HG03442 (cell line): Measurements from ENCODE around the gene TRIM72.
"Not testable (repeated sequence)": the region's sequence is repeated elsewhere in the genome, so short reads cannot be mapped to it uniquely, and the experiment has no call there.

Experiments
- ATAC-seq: cut with Tn5 transposase; IDR thresholded peaks from one replicate; pipeline ENCODE4 v1.9.1; 2021; ENCODE audit warnings: mild to moderate bottlenecking, moderate library complexity; ENCODE audit not compliant: unreplicated experiment

Gene TRIM72

GRCh38 chr16:31213877-31214707 is at the start of gene TRIM72:
Gene TRIM72 (plus strand): TSS chr16:31214119. CDS start chr16:31214739, 620 bp downstream.
- no peak for ATAC-seq

GRCh38 chr16:31167315-31167714 is 46.6 kb upstream of the TRIM72 start:
- no peak for ATAC-seq

GRCh38 chr16:31168848-31169247 is 45.1 kb upstream of the TRIM72 start:
- ATAC-seq, result no peak

- not testable (repeated sequence) for ATAC-seq
These were observed 43.9 kb upstream of the TRIM72 start for GRCh38 chr16:31170048-31170447.

- no peak for ATAC-seq
These were observed 36.8 kb upstream of the TRIM72 start for GRCh38 chr16:31177136-31177535.

- no peak for ATAC-seq
These were observed 34.6 kb upstream of the TRIM72 start for GRCh38 chr16:31179219-31179746.

GRCh38 chr16:31179747-31180459 is 34.0 kb upstream of the TRIM72 start, which contains the start of gene FUS:
Gene FUS (plus strand): TSS chr16:31180139. CDS start chr16:31180215, 76 bp downstream.
- ATAC-seq, result peak; percentile 42

- no peak for ATAC-seq
These were observed 32.7 kb upstream of the TRIM72 start for GRCh38 chr16:31181102-31181830.

GRCh38 chr16:31182391-31182790 is 31.5 kb upstream of the TRIM72 start:
- no peak for ATAC-seq

- no peak for ATAC-seq
These were observed 30.2 kb upstream of the TRIM72 start for GRCh38 chr16:31183432-31184428.

GRCh38 chr16:31184888-31185287 is 29.0 kb upstream of the TRIM72 start:
- ATAC-seq, result no peak

- no peak for ATAC-seq
These were observed 28.6 kb upstream of the TRIM72 start for GRCh38 chr16:31185339-31185738.

- no peak for ATAC-seq
These were observed 27.7 kb upstream of the TRIM72 start for GRCh38 chr16:31186176-31186575.

GRCh38 chr16:31186930-31187807 is 26.8 kb upstream of the TRIM72 start:
- ATAC-seq, result no peak

GRCh38 chr16:31187808-31188189 is 26.1 kb upstream of the TRIM72 start:
- ATAC-seq, result no peak

- ATAC-seq, result no peak
These were observed 25.2 kb upstream of the TRIM72 start for GRCh38 chr16:31188450-31189411.

GRCh38 chr16:31189412-31189778 is 24.5 kb upstream of the TRIM72 start:
- no peak for ATAC-seq

GRCh38 chr16:31190061-31190460 is 23.9 kb upstream of the TRIM72 start:
- ATAC-seq, result no peak
